NCI-H82 (cell line): ENCODE data around the gene ATP4A.
A peak's percentile ranks its signal among the peaks of the same experiment; 100 is the strongest.
"Not testable (repeated sequence)": the region's sequence is repeated elsewhere in the genome, so short reads cannot be mapped to it uniquely, and the experiment has no call there.

Experiments used
- DNase-seq: peaks from one replicate; lab custom pipeline; 2025; lab: John Stamatoyannopoulos, UW

The ATP4A gene

GRCh38 chr19:35563207-35563829, at the start of gene ATP4A:
TSS of gene ATP4A (minus strand) at chr19:35563658. CDS start at chr19:35563629, 29 bp downstream.
- no peak for DNase-seq

GRCh38 chr19:35612559-35613321, 49.3 kb upstream of the ATP4A start, which contains the start of gene HAUS5:
TSS of gene HAUS5 (plus strand) at chr19:35612735. CDS start at chr19:35612795, 60 bp downstream.
- peak; percentile 96 for DNase-seq

DNA sequence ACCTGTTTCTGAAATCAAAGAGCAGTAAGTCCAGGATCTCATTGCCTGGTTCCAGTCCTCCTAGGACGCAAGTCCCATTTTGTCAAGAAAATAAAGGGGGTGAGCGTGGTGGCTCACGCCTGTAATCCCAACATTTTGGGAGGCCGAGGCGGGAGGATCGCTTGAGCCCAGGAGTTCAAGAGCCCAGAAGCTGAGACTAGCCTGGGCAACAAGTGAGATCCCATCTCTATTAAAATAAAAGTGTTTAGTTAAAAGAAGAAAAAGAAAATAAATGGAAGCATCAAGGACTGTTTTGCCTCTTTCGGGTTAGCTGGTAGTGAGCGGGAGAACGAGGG, 48.7 kb upstream of the ATP4A start:
- no peak for DNase-seq

- DNase-seq: no peak
Observed at GRCh38 chr19:35609851-35610353, 46.4 kb upstream of the ATP4A start.

DNA sequence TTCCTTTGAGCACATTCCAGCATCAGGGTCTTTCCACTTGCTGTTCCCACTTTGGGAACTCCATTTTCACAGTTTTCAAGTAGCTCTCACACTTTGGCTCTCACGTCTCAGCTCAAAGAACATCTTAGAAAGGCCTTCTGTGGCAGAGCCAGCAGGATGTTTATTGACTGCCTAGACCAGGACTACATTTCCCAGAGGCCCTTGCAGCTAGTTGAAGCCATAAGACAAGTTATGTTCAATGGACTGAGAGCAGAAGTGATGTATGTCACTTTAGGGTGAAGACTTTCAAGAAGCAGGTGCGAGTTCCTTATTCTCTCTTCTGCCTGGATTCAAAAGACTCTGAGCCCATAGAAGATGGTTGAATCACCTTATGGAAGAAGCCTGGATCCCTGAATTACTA, 44.8 kb upstream of the ATP4A start:
- no peak for DNase-seq

- DNase-seq: no peak
Observed at GRCh38 chr19:35607661-35608060, 44.2 kb upstream of the ATP4A start.

DNA sequence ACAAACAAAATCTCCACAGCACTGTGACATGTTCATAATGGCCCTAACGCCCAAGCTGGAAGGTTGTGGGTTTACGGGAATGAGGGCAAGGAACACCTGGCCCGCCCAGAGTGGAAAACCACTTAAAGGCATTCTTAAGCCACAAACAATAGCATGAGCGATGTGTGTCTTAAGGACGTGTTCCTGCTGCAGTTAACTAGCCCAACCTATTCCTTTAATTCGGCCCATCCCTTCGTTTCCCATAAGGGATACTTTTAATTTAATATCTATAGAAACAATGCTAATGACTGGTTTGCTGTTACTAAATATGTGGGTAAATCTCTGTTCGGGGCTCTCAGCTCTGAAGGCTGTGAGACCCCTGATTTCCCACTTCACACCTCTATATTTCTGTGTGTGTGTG, 43.7 kb upstream of the ATP4A start:
- DNase-seq: not testable (repeated sequence)

DNA sequence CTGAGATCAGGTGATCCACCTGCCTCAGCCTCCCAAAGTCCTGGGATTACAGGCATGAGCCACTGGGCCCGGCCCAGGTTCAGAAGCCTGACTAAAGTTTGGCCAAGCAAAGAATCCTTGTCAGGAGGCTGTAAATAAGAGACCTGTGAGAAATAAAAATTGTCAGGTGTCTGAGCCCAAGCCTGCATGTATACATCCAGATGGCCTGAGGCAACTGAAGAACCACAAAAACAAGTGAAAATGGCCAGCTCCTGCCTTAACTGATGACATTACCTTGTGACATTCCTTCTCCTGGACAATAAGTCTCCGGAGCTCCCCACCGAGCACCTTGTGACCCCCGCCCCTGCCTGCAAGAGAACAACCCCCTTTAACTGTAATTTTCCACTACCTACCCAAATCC, 41.0 kb upstream of the ATP4A start:
- DNase-seq: not testable (repeated sequence)

- no peak for DNase-seq
Observed at GRCh38 chr19:35601971-35602370, 38.5 kb upstream of the ATP4A start.

- peak; percentile 52 for DNase-seq
Observed at GRCh38 chr19:35596366-35596999, 33.0 kb upstream of the ATP4A start.

- DNase-seq: no peak
Observed at GRCh38 chr19:35595928-35596327, 32.5 kb upstream of the ATP4A start.

GRCh38 chr19:35595026-35595425, 31.6 kb upstream of the ATP4A start:
- DNase-seq: not testable (repeated sequence)

- peak; percentile 52 for DNase-seq
Observed at GRCh38 chr19:35592226-35592625, 28.8 kb upstream of the ATP4A start.

GRCh38 chr19:35590875-35591274, 27.4 kb upstream of the ATP4A start:
- no peak for DNase-seq

DNA sequence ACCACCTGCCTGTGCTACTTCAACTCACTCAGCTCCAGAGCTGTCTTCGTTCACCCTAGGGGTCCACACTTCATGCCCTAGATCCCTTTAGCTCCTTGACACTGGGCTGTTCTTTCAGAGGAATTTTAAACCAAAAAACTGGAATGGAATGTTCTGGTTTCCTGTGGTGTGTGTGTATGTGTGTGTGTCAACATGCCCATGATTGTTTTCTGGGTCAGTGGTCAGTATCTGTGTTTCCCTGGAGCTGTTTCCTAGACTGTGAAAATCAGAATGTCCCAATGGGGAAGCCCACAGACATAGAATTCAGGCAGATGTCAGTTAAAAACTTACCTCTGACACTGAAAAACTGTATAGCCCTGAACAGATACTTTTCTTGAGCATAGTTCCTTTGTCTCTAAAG, 23.9 kb upstream of the ATP4A start:
- DNase-seq: no peak

GRCh38 chr19:35585848-35586247, 22.4 kb upstream of the ATP4A start, which contains the start of gene PMIS2:
TSS of gene PMIS2 (plus strand) at chr19:35586173. CDS start at chr19:35586260, 87 bp downstream.
- DNase-seq: peak; percentile 81

DNA sequence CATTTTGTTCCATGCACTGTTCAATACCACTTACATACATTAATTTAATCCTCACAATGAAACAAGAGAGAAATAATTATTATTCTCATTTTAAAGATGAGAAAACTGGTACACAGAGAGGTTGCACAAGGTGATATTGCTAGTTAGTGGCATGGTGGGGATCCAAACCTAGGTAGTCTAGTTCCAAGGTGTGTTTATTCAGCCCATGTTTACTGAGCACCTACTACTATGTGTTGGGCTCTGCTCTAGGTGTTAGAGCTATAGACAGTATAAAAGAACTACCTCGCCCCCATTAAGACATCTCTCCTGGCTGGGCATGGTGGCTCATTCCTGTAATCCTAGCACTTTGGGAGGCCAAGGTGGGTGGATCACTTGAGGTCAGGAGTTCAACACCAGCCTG, 19.3 kb upstream of the ATP4A start:
- no peak for DNase-seq

DNA sequence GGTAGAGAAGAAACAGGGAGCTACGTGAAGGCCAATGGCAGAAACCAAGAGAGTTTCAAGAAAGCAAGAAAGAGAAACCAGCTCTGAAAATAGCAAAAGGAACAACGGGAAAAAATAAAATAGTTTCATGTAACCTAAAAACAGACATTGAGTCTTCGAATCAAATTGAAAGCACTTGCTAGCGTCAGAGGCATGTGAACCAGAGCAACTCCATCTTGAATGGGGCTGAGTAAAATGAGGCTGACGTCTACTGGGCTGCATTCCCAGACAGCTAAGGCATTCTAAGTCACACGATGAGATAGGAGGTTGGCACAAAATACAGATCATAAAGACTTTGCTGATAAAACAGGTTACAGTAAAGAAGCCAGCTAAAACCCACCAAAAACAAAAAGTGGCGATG, 15.2 kb upstream of the ATP4A start:
- DNase-seq: no peak

DNA sequence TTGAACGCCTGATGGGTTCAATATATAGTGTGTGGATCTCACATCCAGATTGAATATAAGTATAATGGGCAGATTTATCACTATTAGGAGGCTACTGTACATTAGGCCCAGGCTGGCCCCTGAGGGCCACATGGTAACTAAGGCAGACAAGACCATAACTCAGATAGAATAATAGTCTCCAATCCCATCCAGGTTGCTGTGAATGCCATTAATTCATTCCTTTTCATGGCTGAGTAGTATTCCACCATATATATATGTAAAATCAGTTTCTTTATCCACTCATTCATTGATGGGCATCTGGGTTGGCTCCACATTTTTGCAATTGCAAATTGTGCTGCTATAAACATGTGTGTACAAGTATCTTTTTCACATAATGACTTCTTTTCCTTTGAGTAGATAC, 14.5 kb upstream of the ATP4A start:
- DNase-seq: no peak

DNA sequence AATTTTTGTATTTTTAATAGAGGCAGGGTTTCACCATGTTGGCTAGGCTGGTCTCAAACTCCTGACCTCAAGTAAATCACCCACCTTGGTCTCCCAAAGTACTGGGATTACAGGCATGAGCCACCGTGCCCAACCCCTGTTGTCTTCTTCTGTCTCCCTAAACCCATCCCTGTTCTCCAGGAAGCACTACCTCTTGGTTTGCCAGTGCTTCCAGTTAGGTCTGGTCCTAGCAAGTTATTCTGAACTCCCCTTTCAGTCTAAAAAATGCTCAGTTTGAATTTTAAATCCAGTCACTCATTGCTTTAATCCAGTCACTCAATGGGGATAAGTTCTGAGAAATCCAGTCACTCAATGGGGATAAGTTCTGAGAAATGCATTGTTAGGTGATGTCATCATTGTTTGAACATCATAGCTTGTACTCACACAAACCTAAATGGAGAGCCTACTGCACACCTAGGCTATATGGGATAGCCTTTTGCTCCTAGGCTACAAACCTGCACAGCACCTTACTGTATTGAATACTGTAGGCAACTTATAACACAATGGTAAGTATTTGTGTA, 8.0 kb upstream of the ATP4A start:
- no peak for DNase-seq

DNA sequence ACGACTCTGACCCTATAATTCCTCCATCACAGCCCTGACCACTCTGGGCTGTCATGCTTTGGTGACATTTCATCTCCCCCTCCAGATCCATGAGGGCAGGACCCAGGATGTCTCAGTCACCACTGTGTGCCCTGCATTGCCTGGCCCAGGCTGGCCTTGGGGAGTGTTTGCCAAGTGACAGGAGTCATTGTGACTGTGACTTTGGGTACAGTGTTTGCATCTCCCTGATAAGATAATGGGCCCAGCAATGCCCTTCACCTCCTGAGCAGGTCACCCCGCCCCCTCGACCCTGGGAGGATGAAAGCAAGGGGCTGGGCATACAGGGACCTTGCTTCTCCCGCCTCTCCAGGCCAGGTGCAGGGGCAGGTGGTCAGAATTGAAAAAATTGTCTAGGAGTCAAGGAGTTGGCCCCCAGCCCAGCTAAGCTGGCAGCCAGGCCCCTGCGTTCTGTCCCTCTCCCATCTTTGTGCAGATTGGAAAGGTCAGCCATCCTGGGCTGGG, 5.9 kb upstream of the ATP4A start:
- no peak for DNase-seq

GRCh38 chr19:35566738-35567137, 3.3 kb upstream of the ATP4A start:
- no peak for DNase-seq
